Limb (tissue), 2 donors: ENCODE data around the gene GFRA4.

Source experiments
- DNase-seq, 2 donors: peaks; one replicate each; pipeline ENCODE4 v3.0.0-alpha.2; 2016; ENCODE audit errors: extremely low spot score in 2 of 2

The GFRA4 gene

GRCh38 chr20:3674447-3674846 is 11.2 kb upstream of the GFRA4 start:
- DNase-seq = no peak

- DNase-seq = no peak
Observed at GRCh38 chr20:3673221-3674070, 10.2 kb upstream of the GFRA4 start.

- DNase-seq = no peak
Observed at GRCh38 chr20:3672547-3673171, 9.5 kb upstream of the GFRA4 start.

- DNase-seq = no peak
Observed at GRCh38 chr20:3671986-3672546, 8.9 kb upstream of the GFRA4 start.

- no peak for DNase-seq
Observed at GRCh38 chr20:3670945-3671344, 7.7 kb upstream of the GFRA4 start.

- DNase-seq = no peak
Observed at GRCh38 chr20:3670511-3670910, 7.3 kb upstream of the GFRA4 start.

- no peak for DNase-seq
Observed at GRCh38 chr20:3669710-3670367, 6.6 kb upstream of the GFRA4 start.

GRCh38 chr20:3667434-3668037 is 4.3 kb upstream of the GFRA4 start:
- DNase-seq = no peak

GRCh38 chr20:3663858-3664257 is 659 bp upstream of the GFRA4 start:
- no peak for DNase-seq

GRCh38 chr20:3661814-3662665 is 1.2 kb downstream of the GFRA4 start:
- no peak for DNase-seq

- DNase-seq = no peak
Observed at GRCh38 chr20:3661060-3661813, 2.0 kb downstream of the GFRA4 start.

GRCh38 chr20:3660262-3661059 is 2.7 kb downstream of the GFRA4 start:
- DNase-seq = peak in 1 of 2 donors; percentile 41

- DNase-seq = no peak
Observed at GRCh38 chr20:3659492-3660261, 3.5 kb downstream of the GFRA4 start.

- no peak for DNase-seq
Observed at GRCh38 chr20:3658716-3659491, 4.3 kb downstream of the GFRA4 start.

- DNase-seq = no peak
Observed at GRCh38 chr20:3658019-3658715, 5.0 kb downstream of the GFRA4 start.

- DNase-seq = no peak
Observed at GRCh38 chr20:3655131-3655405, 8.1 kb downstream of the GFRA4 start.
